NCI-H2227 treated with DMSO at 0.1 percent for 48 hours (cell line): ENCODE results near the gene NEDD4L.
A peak's percentile ranks its signal among the peaks of the same experiment; 100 is the strongest.

ENCODE experiments used
- DNase-seq: peaks from one replicate; lab custom pipeline; 2025; lab: John Stamatoyannopoulos, UW

NEDD4L gene

GRCh38 chr18:58181988-58182387 is 138.0 kb downstream of the NEDD4L start:
- DNase-seq = no peak

GRCh38 chr18:58183226-58183625 is 139.2 kb downstream of the NEDD4L start:
- no peak for DNase-seq

- no peak for DNase-seq
Observed at GRCh38 chr18:58186258-58186948, 142.4 kb downstream of the NEDD4L start.

- no peak for DNase-seq
Observed at GRCh38 chr18:58187674-58188073, 143.6 kb downstream of the NEDD4L start.

- DNase-seq = no peak
Observed at GRCh38 chr18:58188996-58189395, 145.0 kb downstream of the NEDD4L start.

GRCh38 chr18:58190842-58191530 is 147.0 kb downstream of the NEDD4L start:
- DNase-seq = no peak

- DNase-seq = no peak
Observed at GRCh38 chr18:58191626-58192025, 147.6 kb downstream of the NEDD4L start.

GRCh38 chr18:58192519-58192918 is 148.5 kb downstream of the NEDD4L start:
- DNase-seq = no peak

- no peak for DNase-seq
Observed at GRCh38 chr18:58194028-58194427, 150.0 kb downstream of the NEDD4L start.

GRCh38 chr18:58195278-58195765 is 151.3 kb downstream of the NEDD4L start:
- DNase-seq = peak; percentile 55

- DNase-seq = no peak
Observed at GRCh38 chr18:58196164-58196563, 152.1 kb downstream of the NEDD4L start.

GRCh38 chr18:58196881-58197872 is 153.2 kb downstream of the NEDD4L start:
- DNase-seq = no peak

GRCh38 chr18:58201268-58201667 is 157.2 kb downstream of the NEDD4L start:
- no peak for DNase-seq

- DNase-seq = no peak
Observed at GRCh38 chr18:58201733-58202730, 158.0 kb downstream of the NEDD4L start.

GRCh38 chr18:58204776-58205442 is 160.9 kb downstream of the NEDD4L start:
- no peak for DNase-seq

GRCh38 chr18:58205443-58206160 is 161.6 kb downstream of the NEDD4L start:
- DNase-seq = no peak

GRCh38 chr18:58207520-58208152 is 163.6 kb downstream of the NEDD4L start:
- no peak for DNase-seq

- DNase-seq = no peak
Observed at GRCh38 chr18:58208207-58208932, 164.3 kb downstream of the NEDD4L start.

- DNase-seq = no peak
Observed at GRCh38 chr18:58209326-58209725, 165.3 kb downstream of the NEDD4L start.
